ENCODE results near the gene CTIF.

DNA sequence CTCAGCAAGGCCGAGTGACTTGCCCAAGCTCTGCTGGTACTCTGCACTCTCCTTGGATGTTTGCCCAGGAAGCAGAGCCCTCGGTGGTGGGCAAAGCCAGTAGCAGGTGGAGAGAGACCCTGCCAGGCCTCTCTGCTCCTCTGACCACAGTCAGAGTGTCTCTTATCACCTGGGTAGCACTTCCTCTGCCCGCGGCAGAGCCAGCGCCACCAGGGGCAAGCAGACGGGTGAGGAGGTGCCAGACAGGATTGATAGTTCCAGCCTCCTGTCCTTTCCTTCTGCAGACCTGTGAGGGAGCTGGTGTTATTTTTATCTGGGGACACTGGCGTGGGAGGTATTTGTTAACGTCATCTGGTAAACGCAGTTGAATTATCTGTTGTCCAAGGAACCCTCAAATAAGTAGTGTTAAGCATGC lies 259.0 kb downstream of the CTIF start:
- TF ChIP-seq POLR2A (IDR thresholded peaks at IDR 0.05) = no peak
- TF ChIP-seq, protein P1, sequence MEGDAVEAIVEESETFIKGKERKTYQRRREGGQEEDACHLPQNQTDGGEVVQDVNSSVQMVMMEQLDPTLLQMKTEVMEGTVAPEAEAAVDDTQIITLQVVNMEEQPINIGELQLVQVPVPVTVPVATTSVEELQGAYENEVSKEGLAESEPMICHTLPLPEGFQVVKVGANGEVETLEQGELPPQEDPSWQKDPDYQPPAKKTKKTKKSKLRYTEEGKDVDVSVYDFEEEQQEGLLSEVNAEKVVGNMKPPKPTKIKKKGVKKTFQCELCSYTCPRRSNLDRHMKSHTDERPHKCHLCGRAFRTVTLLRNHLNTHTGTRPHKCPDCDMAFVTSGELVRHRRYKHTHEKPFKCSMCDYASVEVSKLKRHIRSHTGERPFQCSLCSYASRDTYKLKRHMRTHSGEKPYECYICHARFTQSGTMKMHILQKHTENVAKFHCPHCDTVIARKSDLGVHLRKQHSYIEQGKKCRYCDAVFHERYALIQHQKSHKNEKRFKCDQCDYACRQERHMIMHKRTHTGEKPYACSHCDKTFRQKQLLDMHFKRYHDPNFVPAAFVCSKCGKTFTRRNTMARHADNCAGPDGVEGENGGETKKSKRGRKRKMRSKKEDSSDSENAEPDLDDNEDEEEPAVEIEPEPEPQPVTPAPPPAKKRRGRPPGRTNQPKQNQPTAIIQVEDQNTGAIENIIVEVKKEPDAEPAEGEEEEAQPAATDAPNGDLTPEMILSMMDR (IDR thresholded peaks at IDR 0.05) = no peak
- no peak for TF ChIP-seq POLR2AphosphoS5 (IDR thresholded peaks at IDR 0.05)
- no peak for TF ChIP-seq EP300 (IDR thresholded peaks at IDR 0.05)
